MM.1S (cell line): ENCODE results near the gene EPN3.

Experiments used
- DNase-seq: peaks from one replicate; pipeline ENCODE4 v3.0.0-alpha.2; 2015
- H2AFZ ChIP-seq: fragments of 300-600 bp; sonication (generic); 2 replicates; pipeline ENCODE4 v1.6.0; 2016; ENCODE audit warnings: antibody characterized with exemption, low read length
- H3F3A ChIP-seq: fragments of 300-600 bp; sonication (generic); 2 replicates; pipeline ENCODE4 v1.6.1; 2016; ENCODE audit warnings: mild to moderate bottlenecking, antibody characterized with exemption, low read length, moderate library complexity, mixed read lengths; ENCODE audit not compliant: insufficient read depth
- H3K27ac ChIP-seq: fragments of 300-600 bp; sonication (generic); 2 replicates; pipeline ENCODE4 v1.5.1; 2016; ENCODE audit warnings: mild to moderate bottlenecking, low read length
- H3K27me3 ChIP-seq: fragments of 300-600 bp; sonication (generic); replicated peaks from 2 replicates; pipeline ENCODE4 v1.6.0; 2016; ENCODE audit warnings: low read length; ENCODE audit not compliant: insufficient read depth
- H3K36me3 ChIP-seq: fragments of 300-600 bp; sonication (generic); replicated peaks from 2 replicates; pipeline ENCODE4 v1.6.1; 2016; ENCODE audit warnings: mild to moderate bottlenecking, low read length, mixed read lengths; ENCODE audit not compliant: insufficient read depth
- H3K4me1 ChIP-seq: fragments of 300-600 bp; sonication (generic); 2 replicates; pipeline ENCODE4 v1.6.1; 2016; ENCODE audit warnings: low read length, mixed read lengths
- H3K4me2 ChIP-seq: fragments of 300-600 bp; sonication (generic); 2 replicates; pipeline ENCODE4 v1.6.0; 2016; ENCODE audit warnings: low read depth, low read length
- H3K4me3 ChIP-seq: fragments of 300-600 bp; sonication (generic); 2 replicates; pipeline ENCODE4 v1.5.1; 2016; ENCODE audit warnings: low read length, mixed read lengths
- H3K79me2 ChIP-seq: fragments of 300-600 bp; sonication (generic); 2 replicates; pipeline ENCODE4 v1.6.1; 2016; ENCODE audit warnings: mixed run types, low read length, mixed read lengths
- H3K9ac ChIP-seq: fragments of 300-600 bp; sonication (generic); 2 replicates; pipeline ENCODE4 v1.6.1; 2016; ENCODE audit warnings: low read length, mixed read lengths
- H3K9me2 ChIP-seq: fragments of 300-600 bp; sonication (generic); replicated peaks from 2 replicates; pipeline ENCODE4 v1.6.1; 2016; ENCODE audit warnings: mild to moderate bottlenecking, low read length, mixed read lengths; ENCODE audit not compliant: insufficient read depth
- H3K9me3 ChIP-seq: fragments of 300-600 bp; sonication (generic); replicated peaks from 2 replicates; pipeline ENCODE4 v1.6.1; 2016; ENCODE audit warnings: mild to moderate bottlenecking, low read length, mixed read lengths; ENCODE audit not compliant: insufficient read depth
- H4K20me1 ChIP-seq: fragments of 300-600 bp; sonication (generic); 2 replicates; pipeline ENCODE4 v1.6.1; 2016; ENCODE audit warnings: mild to moderate bottlenecking, low read length, moderate library complexity, mixed read lengths; ENCODE audit not compliant: insufficient read depth
- CTCF ChIP-seq: fragments of 300-600 bp; sonication (generic); IDR thresholded peaks from 2 replicates; pipeline ENCODE4 v1.5.1; 2016; ENCODE audit warnings: antibody characterized with exemption, low read length, mixed read lengths
- EZH2 ChIP-seq: fragments of 300-600 bp; sonication (generic); optimal IDR thresholded peaks from 2 replicates; pipeline ENCODE3; 2017; ENCODE audit warnings: low read depth, mild to moderate bottlenecking, antibody characterized with exemption, low read length, mixed read lengths
- EZH2phosphoT487 ChIP-seq: fragments of 300-600 bp; sonication (generic); IDR thresholded peaks from 2 replicates; pipeline ENCODE4 v1.6.1; 2018; ENCODE audit warnings: antibody characterized with exemption, low read length

The EPN3 gene

GRCh38 chr17:50499721-50500120 is 32.8 kb upstream of the EPN3 start:
- H3K36me3 ChIP-seq: no peaks in the 10 kb centered on the region
- TF ChIP-seq CTCF: no peak
- TF ChIP-seq EZH2: no peak
- no peak for TF ChIP-seq EZH2phosphoT487
- no peak for DNase-seq
- H3K79me2 ChIP-seq: no peaks in the 10 kb centered on the region
- H3K27me3 ChIP-seq: no peaks in the 10 kb centered on the region
- no peaks in the 10 kb centered on the region for H3K9me3 ChIP-seq
- no peaks in the 10 kb centered on the region for H3K4me1 ChIP-seq
- H3K4me2 ChIP-seq: no peak overlapping the region
- H2AFZ ChIP-seq: no peak overlapping the region
- no peak overlapping the region for H3K27ac ChIP-seq
- no peak overlapping the region for H3K4me3 ChIP-seq
- no peak overlapping the region for H3K9ac ChIP-seq
- H4K20me1 ChIP-seq: no peaks in the 10 kb centered on the region
- H3K9me2 ChIP-seq: no peaks in the 10 kb centered on the region
- H3F3A ChIP-seq: no peaks in the 10 kb centered on the region

GRCh38 chr17:50501054-50501453 is 31.5 kb upstream of the EPN3 start:
- H3K9ac ChIP-seq: no peak overlapping the region
- no peak overlapping the region for H3K4me3 ChIP-seq
- no peaks in the 10 kb centered on the region for H3K79me2 ChIP-seq
- H3K9me3 ChIP-seq: no peaks in the 10 kb centered on the region
- no peak overlapping the region for H3K27ac ChIP-seq
- no peak overlapping the region for H2AFZ ChIP-seq
- H3K27me3 ChIP-seq: no peaks in the 10 kb centered on the region
- H3K4me1 ChIP-seq: no peaks in the 10 kb centered on the region
- peak; percentile 12; the same call in 1 of the 2 replicates for TF ChIP-seq CTCF
- TF ChIP-seq EZH2phosphoT487: no peak
- TF ChIP-seq EZH2: no peak
- H4K20me1 ChIP-seq: no peaks in the 10 kb centered on the region
- H3K36me3 ChIP-seq: no peaks in the 10 kb centered on the region
- no peak overlapping the region for H3K4me2 ChIP-seq
- H3F3A ChIP-seq: no peaks in the 10 kb centered on the region
- DNase-seq: peak; percentile 26
- H3K9me2 ChIP-seq: no peaks in the 10 kb centered on the region

- Histone ChIP-seq H3K9ac (no peak overlapping the region), H2AFZ (no peak overlapping the region), H3K27me3 (no peaks in the 10 kb centered on the region), H3K4me1 (no peaks in the 10 kb centered on the region), H3K4me2 (no peak overlapping the region), H3K9me2 (no peaks in the 10 kb centered on the region), H4K20me1 (no peaks in the 10 kb centered on the region), H3K4me3 (no peak overlapping the region), H3K27ac (no peak overlapping the region), H3K36me3 (no peaks in the 10 kb centered on the region), H3F3A (no peaks in the 10 kb centered on the region), H3K9me3 (no peaks in the 10 kb centered on the region), H3K79me2 (no peaks in the 10 kb centered on the region)
- no peak for TF ChIP-seq EZH2
- TF ChIP-seq CTCF: no peak
- no peak for TF ChIP-seq EZH2phosphoT487
- DNase-seq: no peak
Measured at GRCh38 chr17:50502301-50502990, 30.1 kb upstream of the EPN3 start.
